T-helper 1 cell treated with Interleukin-12 subunit alpha and Interleukin-12 subunit beta and Interleukin-4 antibody, amounts not matched to agents 30 μg/mL and 1 μg/mL, for 36 hours (primary cell): ENCODE results near the gene C6orf52.
"Not testable (repeated sequence)": the region's sequence is repeated elsewhere in the genome, so short reads cannot be mapped to it uniquely, and the experiment has no call there.

Source experiments
- H3K27ac Mint-ChIP-seq: one replicate; pipeline ENCODE4 v1.8.0; 2021; ENCODE audit warnings: mild to moderate bottlenecking, mixed read lengths
- H3K27me3 Mint-ChIP-seq: one replicate; pipeline ENCODE4 v1.8.0; 2021; ENCODE audit warnings: low read depth, mixed read lengths
- H3K36me3 Mint-ChIP-seq: one replicate; pipeline ENCODE4 v1.8.0; 2021; ENCODE audit warnings: low read depth, mixed read lengths
- H3K4me1 Mint-ChIP-seq: one replicate; pipeline ENCODE4 v1.8.0; 2021; ENCODE audit warnings: low read depth, mixed read lengths
- H3K4me3 Mint-ChIP-seq: one replicate; pipeline ENCODE4 v1.8.0; 2021; ENCODE audit warnings: mild to moderate bottlenecking, moderate library complexity, mixed read lengths
- H3K9me3 Mint-ChIP-seq: one replicate; pipeline ENCODE4 v1.8.0; 2021; ENCODE audit warnings: mixed read lengths

C6orf52 gene

GRCh38 chr6:10694302-10695085 is at the start of gene C6orf52, which contains the start of gene PAK1IP1:
C6orf52 (minus strand) TSS chr6:10694616; CDS start chr6:10687550, 7,066 bp downstream.
PAK1IP1 (plus strand) TSS chr6:10694972; CDS start chr6:10694986, 14 bp downstream.
- Mint-ChIP-seq H3K36me3 (peaks cover 17% of the 10 kb centered on the region), H3K9me3 (no peaks in the 10 kb centered on the region), H3K27ac (peak within 1 kb of the TSS; percentile 99), H3K4me3 (peak within 1 kb of the TSS; percentile 94), H3K4me1 (peaks cover 27% of the 10 kb centered on the region), H3K27me3 (no peaks in the 10 kb centered on the region)

GRCh38 chr6:10743515-10743914 is 49.1 kb upstream of the C6orf52 start:
- H3K36me3 Mint-ChIP-seq: peaks cover 2% of the 10 kb centered on the region
- no peak overlapping the region for H3K4me3 Mint-ChIP-seq
- H3K9me3 Mint-ChIP-seq: no peaks in the 10 kb centered on the region
- H3K27me3 Mint-ChIP-seq: no peaks in the 10 kb centered on the region
- H3K4me1 Mint-ChIP-seq: peaks cover 14% of the 10 kb centered on the region
- no peak overlapping the region for H3K27ac Mint-ChIP-seq

DNA sequence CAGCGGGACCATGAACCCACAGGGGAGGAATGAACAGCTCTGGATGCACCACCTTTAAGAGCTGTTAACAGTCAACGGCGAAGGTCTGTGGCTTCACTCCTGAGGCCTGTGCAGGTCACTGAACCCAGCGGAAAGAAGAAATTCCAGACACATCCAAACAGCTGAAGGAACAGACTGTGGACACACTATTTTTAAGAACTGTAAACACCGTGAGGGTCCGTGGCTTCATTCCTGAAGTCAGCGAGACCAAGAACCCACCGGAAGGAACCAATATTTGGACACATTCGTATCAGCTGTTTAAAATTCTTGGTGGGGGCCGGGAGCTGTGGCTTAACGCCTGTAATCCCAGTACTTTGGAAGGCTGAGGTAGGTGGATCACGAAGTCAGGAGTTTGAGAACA is 47.8 kb upstream of the C6orf52 start:
- H3K27me3 Mint-ChIP-seq: no peaks in the 10 kb centered on the region
- H3K27ac Mint-ChIP-seq: no peak overlapping the region
- H3K36me3 Mint-ChIP-seq: peaks cover 2% of the 10 kb centered on the region
- H3K9me3 Mint-ChIP-seq: no peaks in the 10 kb centered on the region
- H3K4me1 Mint-ChIP-seq: peaks cover 13% of the 10 kb centered on the region
- H3K4me3 Mint-ChIP-seq: no peak overlapping the region

DNA sequence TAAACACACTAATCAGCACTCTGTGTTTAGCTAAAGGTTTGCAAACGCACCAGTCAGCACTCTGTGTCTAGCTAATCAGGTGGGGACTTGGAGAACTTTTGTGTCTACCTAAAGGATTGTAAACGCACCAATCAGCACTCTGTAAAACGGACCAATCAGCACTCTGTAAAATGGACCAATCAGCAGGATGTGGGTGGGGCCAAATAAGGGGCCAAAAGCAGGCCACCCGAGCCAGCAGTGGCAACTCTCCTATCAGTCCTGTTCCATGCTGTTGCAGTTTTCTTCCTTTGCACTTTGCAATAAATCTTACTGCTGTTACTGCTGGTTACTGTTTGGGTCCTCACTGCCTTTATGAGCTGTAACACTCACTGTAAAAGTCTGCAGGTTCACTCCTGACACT is 47.2 kb upstream of the C6orf52 start:
- not testable (repeated sequence) for H3K27me3 Mint-ChIP-seq, H3K4me3 Mint-ChIP-seq, H3K36me3 Mint-ChIP-seq, H3K9me3 Mint-ChIP-seq, H3K4me1 Mint-ChIP-seq, H3K27ac Mint-ChIP-seq

DNA sequence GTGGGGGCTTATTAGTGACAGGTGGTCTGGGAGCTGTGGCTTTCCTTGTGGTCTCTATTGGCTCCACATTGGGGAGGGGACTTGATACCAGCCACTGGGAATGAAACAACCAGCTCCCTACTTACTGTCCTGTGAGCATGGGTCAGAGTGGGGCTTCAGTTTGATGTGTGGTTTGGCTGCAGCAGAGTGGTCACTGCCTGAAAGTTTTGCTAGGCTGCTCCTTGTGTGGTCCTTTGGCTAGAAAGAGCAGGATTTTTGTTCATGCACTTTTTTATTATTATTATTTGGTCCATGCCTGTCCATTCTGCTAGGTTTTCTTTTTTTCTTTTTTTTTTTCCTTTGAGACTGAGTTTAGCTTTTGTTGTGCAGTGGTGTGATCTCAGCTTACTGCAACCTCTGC is 45.6 kb upstream of the C6orf52 start:
- no peak overlapping the region for H3K4me3 Mint-ChIP-seq
- H3K4me1 Mint-ChIP-seq: peaks cover 2% of the 10 kb centered on the region
- no peak overlapping the region for H3K27ac Mint-ChIP-seq
- H3K9me3 Mint-ChIP-seq: no peaks in the 10 kb centered on the region
- no peaks in the 10 kb centered on the region for H3K27me3 Mint-ChIP-seq
- peaks cover 2% of the 10 kb centered on the region for H3K36me3 Mint-ChIP-seq

DNA sequence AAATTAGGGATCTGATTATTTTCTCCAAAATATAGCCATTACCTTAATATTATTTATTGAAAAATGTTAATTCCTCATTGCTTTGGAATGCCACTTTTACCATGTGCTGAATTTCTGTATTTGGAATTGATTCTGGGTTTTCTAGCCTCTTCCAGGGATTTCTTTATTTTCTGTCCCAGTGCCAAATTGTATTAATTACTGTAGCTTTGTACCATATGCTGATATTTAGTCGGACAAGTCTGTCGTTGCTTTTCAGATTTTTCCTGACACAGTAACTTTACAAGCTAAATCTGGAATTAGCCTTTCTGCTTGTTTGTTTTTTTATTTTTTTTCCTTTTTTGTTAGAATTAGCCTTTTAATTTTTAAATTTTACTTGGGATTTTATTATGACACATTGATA is 42.3 kb upstream of the C6orf52 start:
- Mint-ChIP-seq H3K4me3 (no peak overlapping the region), H3K4me1 (no peaks in the 10 kb centered on the region), H3K9me3 (no peaks in the 10 kb centered on the region), H3K27ac (no peak overlapping the region), H3K27me3 (no peaks in the 10 kb centered on the region), H3K36me3 (peaks cover 12% of the 10 kb centered on the region)

DNA sequence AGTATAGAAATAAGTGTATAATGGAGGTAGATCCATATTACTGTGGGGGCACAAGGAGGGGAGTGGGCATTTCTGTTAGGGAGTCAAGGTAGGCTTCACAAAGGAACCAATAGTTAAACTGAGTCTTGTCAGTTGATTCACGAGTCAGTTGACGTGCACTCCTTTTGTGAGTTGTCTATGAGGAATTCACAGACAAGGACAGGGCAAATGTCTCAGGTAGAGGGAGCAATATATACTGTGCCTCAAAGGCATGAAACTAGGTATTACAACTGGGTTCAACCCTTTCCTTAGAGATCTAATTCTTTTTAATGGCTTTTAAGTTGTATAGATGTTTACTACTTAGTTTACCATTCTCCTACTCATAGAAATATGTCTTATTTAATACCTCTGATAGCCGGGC is 39.4 kb upstream of the C6orf52 start:
- H3K4me1 Mint-ChIP-seq: no peaks in the 10 kb centered on the region
- H3K36me3 Mint-ChIP-seq: peaks cover 20% of the 10 kb centered on the region
- H3K27me3 Mint-ChIP-seq: no peaks in the 10 kb centered on the region
- H3K9me3 Mint-ChIP-seq: no peaks in the 10 kb centered on the region
- no peak overlapping the region for H3K4me3 Mint-ChIP-seq
- no peak overlapping the region for H3K27ac Mint-ChIP-seq

DNA sequence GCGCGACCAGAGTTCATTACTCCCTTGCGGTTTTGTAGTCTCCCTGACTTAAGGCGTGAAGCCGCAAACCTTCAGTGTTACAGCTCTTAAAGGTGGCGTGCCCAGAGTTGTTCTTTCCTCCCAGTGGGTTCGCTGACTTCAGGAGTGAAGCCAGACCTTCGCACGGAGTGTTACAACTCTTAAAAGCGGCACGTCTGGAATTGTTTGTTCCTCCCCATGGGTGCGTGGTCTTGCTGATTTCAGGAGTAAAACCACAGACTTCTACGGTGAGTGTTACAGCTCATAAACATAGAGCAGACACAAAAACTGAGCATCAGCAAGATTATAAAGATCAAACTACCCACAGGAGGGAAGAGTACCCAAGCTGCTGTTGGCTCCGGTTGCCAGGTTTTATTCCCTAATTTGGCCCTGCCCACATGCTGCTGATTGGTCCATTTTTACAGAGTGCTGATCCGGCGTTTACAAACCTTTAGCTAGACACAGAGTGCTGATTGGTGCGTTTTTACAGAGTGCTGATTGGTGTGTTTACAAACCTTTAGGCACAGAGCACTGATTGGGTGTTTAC is 38.8 kb upstream of the C6orf52 start:
- no peak overlapping the region for H3K27ac Mint-ChIP-seq
- no peak overlapping the region for H3K4me3 Mint-ChIP-seq

DNA sequence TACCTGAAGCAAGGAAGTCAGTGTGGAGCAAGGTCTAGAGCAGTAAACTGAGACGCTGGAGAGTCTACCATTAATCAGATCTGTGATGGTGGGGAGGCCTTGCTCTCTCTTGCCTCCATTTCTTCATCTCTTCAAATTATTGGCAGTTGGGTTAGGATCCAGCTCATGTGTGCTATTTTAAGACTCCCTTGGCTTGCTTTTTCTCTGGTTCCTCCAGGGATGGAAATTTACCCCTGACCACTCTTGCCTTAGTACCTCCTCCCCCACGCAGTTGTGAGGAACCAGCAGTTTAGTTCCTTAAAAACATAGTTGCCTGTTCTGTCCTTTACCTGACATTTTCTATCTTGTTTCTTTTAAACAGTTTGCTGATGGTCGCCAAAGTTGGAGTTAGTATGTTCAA is 35.8 kb upstream of the C6orf52 start:
- Mint-ChIP-seq H3K4me1 (peaks cover 5% of the 10 kb centered on the region), H3K27ac (no peak overlapping the region), H3K4me3 (no peak overlapping the region), H3K27me3 (no peaks in the 10 kb centered on the region), H3K36me3 (peaks cover 30% of the 10 kb centered on the region), H3K9me3 (no peaks in the 10 kb centered on the region)

More for the DNA sequence above, 38.8 kb upstream of the C6orf52 start:
- Mint-ChIP-seq H3K36me3 (peaks cover 22% of the 10 kb centered on the region), H3K27me3 (no peaks in the 10 kb centered on the region), H3K4me1 (no peaks in the 10 kb centered on the region), H3K9me3 (no peaks in the 10 kb centered on the region)

DNA sequence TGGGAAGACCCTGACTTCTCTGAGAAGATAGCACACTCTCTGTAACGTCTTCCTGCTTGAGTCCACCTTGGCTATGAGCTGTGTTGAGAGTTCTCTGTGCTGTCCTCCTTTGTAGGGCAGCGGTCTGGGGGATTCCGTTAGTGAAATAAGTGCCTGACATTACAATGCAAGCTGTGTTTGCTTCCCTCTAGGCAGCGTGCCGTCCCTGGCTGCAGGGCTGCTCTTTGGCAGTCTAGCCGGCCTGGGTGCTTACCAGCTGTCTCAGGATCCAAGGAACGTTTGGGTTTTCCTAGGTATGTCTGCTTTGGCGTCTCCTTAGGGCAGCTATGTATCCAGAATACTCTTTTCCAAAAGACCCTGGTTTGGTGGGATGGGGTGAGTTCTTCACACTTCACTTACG is 31.3 kb upstream of the C6orf52 start:
- peak overlapping the region; percentile 43 for H3K4me3 Mint-ChIP-seq

GRCh38 chr6:10725044-10725443 is 30.6 kb upstream of the C6orf52 start:
- Mint-ChIP-seq H3K9me3 (no peaks in the 10 kb centered on the region), H3K27me3 (no peaks in the 10 kb centered on the region), H3K4me3 (no peak overlapping the region), H3K4me1 (peaks cover 37% of the 10 kb centered on the region), H3K27ac (no peak overlapping the region), H3K36me3 (peaks cover 12% of the 10 kb centered on the region)

More for the DNA sequence above, 31.3 kb upstream of the C6orf52 start:
- Mint-ChIP-seq H3K36me3 (peaks cover 18% of the 10 kb centered on the region), H3K4me1 (peaks cover 37% of the 10 kb centered on the region), H3K27me3 (no peaks in the 10 kb centered on the region), H3K9me3 (no peaks in the 10 kb centered on the region), H3K27ac (no peak overlapping the region)

DNA sequence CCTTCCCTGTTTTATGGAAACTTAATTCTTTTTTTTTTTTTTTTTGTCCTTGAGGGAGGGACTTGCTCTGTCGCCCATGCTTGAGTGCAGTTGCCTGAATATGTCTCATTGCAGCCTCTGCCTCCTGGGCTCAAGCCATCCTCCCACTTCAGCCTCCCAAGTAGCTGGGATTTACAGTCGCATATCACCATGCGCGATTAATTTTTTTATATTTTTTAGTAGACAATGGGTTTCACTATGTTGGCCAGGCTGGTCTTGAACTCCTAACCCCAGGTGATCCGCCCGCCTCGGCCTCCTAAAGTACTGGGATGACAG is 29.1 kb upstream of the C6orf52 start:
- Mint-ChIP-seq H3K36me3 (peaks cover 15% of the 10 kb centered on the region), H3K4me3 (peak overlapping the region; percentile 95), H3K27me3 (no peaks in the 10 kb centered on the region), H3K9me3 (peaks cover 10% of the 10 kb centered on the region), H3K27ac (peak overlapping the region; percentile 95), H3K4me1 (peaks cover 46% of the 10 kb centered on the region)

- peak within 1 kb of the TSS; percentile 95 for H3K4me3 Mint-ChIP-seq
- H3K9me3 Mint-ChIP-seq: peaks cover 14% of the 10 kb centered on the region
- no peaks in the 10 kb centered on the region for H3K27me3 Mint-ChIP-seq
- H3K27ac Mint-ChIP-seq: peak within 1 kb of the TSS; percentile 95
- peaks cover 49% of the 10 kb centered on the region for H3K4me1 Mint-ChIP-seq
- peaks cover 15% of the 10 kb centered on the region for H3K36me3 Mint-ChIP-seq
Observed at GRCh38 chr6:10722820-10723566, 28.6 kb upstream of the C6orf52 start, which contains the start of gene TMEM14C. TMEM14C (plus strand) TSS chr6:10723070; CDS start chr6:10724614, 1,544 bp downstream.

GRCh38 chr6:10722570-10722819 is 28.1 kb upstream of the C6orf52 start:
- peaks cover 14% of the 10 kb centered on the region for H3K9me3 Mint-ChIP-seq
- H3K4me3 Mint-ChIP-seq: peak overlapping the region; percentile 95
- no peaks in the 10 kb centered on the region for H3K27me3 Mint-ChIP-seq
- H3K27ac Mint-ChIP-seq: peak overlapping the region; percentile 95
- H3K4me1 Mint-ChIP-seq: peaks cover 49% of the 10 kb centered on the region
- peaks cover 13% of the 10 kb centered on the region for H3K36me3 Mint-ChIP-seq
